Mucosa of rectum (tissue), 2 donors: ENCODE measurements around the gene DDR2.

Experiments used
- H3K27ac ChIP-seq, 2 donors: one replicate each; pipeline ENCODE4 v1.7.0; 2013; ENCODE audit warnings: inconsistent platforms in 2 of 2, low read depth in 2 of 2, low read length in 2 of 2
- H3K27me3 ChIP-seq, 2 donors: one replicate each; pipeline ENCODE4 v1.7.0; 2013; ENCODE audit warnings: low read length in 2 of 2; ENCODE audit not compliant: control insufficient read depth in 2 of 2, insufficient read depth in 2 of 2
- H3K36me3 ChIP-seq, 2 donors: one replicate each; pipeline ENCODE4 v1.7.0; 2013; ENCODE audit warnings: low read length in 2 of 2; ENCODE audit not compliant: control insufficient read depth in 2 of 2, insufficient read depth in 2 of 2
- H3K4me1 ChIP-seq, 2 donors: one replicate each; pipeline ENCODE4 v1.7.0; 2013; ENCODE audit warnings: low read length in 2 of 2, mild to moderate bottlenecking in 1 of 2; ENCODE audit not compliant: control insufficient read depth in 2 of 2, insufficient read depth in 2 of 2
- H3K4me3 ChIP-seq, 2 donors: one replicate each; pipeline ENCODE4 v1.7.0; 2013; ENCODE audit warnings: low read length in 2 of 2
- H3K9ac ChIP-seq, 2 donors: one replicate each; pipeline ENCODE4 v1.7.0; 2013; ENCODE audit warnings: low read length in 2 of 2, low read depth in 1 of 2, mild to moderate bottlenecking in 1 of 2
- H3K9me3 ChIP-seq, 2 donors: one replicate each; pipeline ENCODE4 v1.7.0; 2013; ENCODE audit warnings: low read length in 2 of 2; ENCODE audit not compliant: control insufficient read depth in 2 of 2
- donor health status: healthy.
- donor health status: Normal muscosa, but diverticular disease.

DDR2 gene

GRCh38 chr1:162691999-162692575 is 59.8 kb downstream of the DDR2 start:
- Histone ChIP-seq H3K4me3 (no peak overlapping the region), H3K4me1 (peaks cover 0 to 14% of the 10 kb centered on the region in 2 donors), H3K9ac (no peak overlapping the region), H3K36me3 (no peaks in the 10 kb centered on the region), H3K27me3 (no peaks in the 10 kb centered on the region), H3K9me3 (no peaks in the 10 kb centered on the region), H3K27ac (no peak overlapping the region)

- Histone ChIP-seq H3K4me1 (peaks cover 0 to 20% of the 10 kb centered on the region in 2 donors), H3K27me3 (no peaks in the 10 kb centered on the region), H3K36me3 (no peaks in the 10 kb centered on the region), H3K27ac (no peak overlapping the region), H3K9me3 (no peaks in the 10 kb centered on the region), H3K4me3 (no peak overlapping the region), H3K9ac (no peak overlapping the region)
Observed at GRCh38 chr1:162694911-162695310, 62.6 kb downstream of the DDR2 start.

GRCh38 chr1:162695687-162696086 is 63.4 kb downstream of the DDR2 start:
- Histone ChIP-seq H3K27me3 (no peaks in the 10 kb centered on the region), H3K9me3 (no peaks in the 10 kb centered on the region), H3K4me1 (peaks cover 0 to 20% of the 10 kb centered on the region in 2 donors), H3K27ac (peak overlapping the region in 1 of 2 donors; percentile 35), H3K9ac (no peak overlapping the region), H3K36me3 (no peaks in the 10 kb centered on the region), H3K4me3 (no peak overlapping the region)

GRCh38 chr1:162696286-162696862 is 64.1 kb downstream of the DDR2 start:
- Histone ChIP-seq H3K9me3 (no peaks in the 10 kb centered on the region), H3K27me3 (no peaks in the 10 kb centered on the region), H3K4me3 (no peak overlapping the region), H3K27ac (peak overlapping the region; percentile 35 to 36), H3K4me1 (peaks cover 0 to 16% of the 10 kb centered on the region in 2 donors), H3K36me3 (no peaks in the 10 kb centered on the region), H3K9ac (no peak overlapping the region)

- Histone ChIP-seq H3K27me3 (no peaks in the 10 kb centered on the region), H3K9ac (no peak overlapping the region), H3K9me3 (no peaks in the 10 kb centered on the region), H3K27ac (peak overlapping the region in 1 of 2 donors; percentile 9), H3K4me1 (peaks cover 0 to 16% of the 10 kb centered on the region in 2 donors), H3K36me3 (no peaks in the 10 kb centered on the region), H3K4me3 (no peak overlapping the region)
Observed at GRCh38 chr1:162697140-162697895, 65.1 kb downstream of the DDR2 start.

GRCh38 chr1:162699366-162699765 is 67.1 kb downstream of the DDR2 start:
- no peak overlapping the region for H3K4me3 ChIP-seq
- H3K36me3 ChIP-seq = no peaks in the 10 kb centered on the region
- no peaks in the 10 kb centered on the region for H3K9me3 ChIP-seq
- H3K9ac ChIP-seq = no peak overlapping the region
- H3K27ac ChIP-seq = no peak overlapping the region
- H3K4me1 ChIP-seq = peaks cover 0 to 16% of the 10 kb centered on the region in 2 donors
- H3K27me3 ChIP-seq = no peaks in the 10 kb centered on the region

GRCh38 chr1:162700131-162700530 is 67.9 kb downstream of the DDR2 start:
- Histone ChIP-seq H3K27me3 (no peaks in the 10 kb centered on the region), H3K9ac (no peak overlapping the region), H3K4me1 (peaks cover 0 to 16% of the 10 kb centered on the region in 2 donors), H3K36me3 (no peaks in the 10 kb centered on the region), H3K27ac (no peak overlapping the region), H3K9me3 (no peaks in the 10 kb centered on the region), H3K4me3 (no peak overlapping the region)

GRCh38 chr1:162701286-162701685 is 69.0 kb downstream of the DDR2 start:
- H3K9ac ChIP-seq = no peak overlapping the region
- H3K4me1 ChIP-seq = peaks cover 0 to 15% of the 10 kb centered on the region in 2 donors
- no peaks in the 10 kb centered on the region for H3K9me3 ChIP-seq
- H3K36me3 ChIP-seq = no peaks in the 10 kb centered on the region
- H3K27ac ChIP-seq = no peak overlapping the region
- no peaks in the 10 kb centered on the region for H3K27me3 ChIP-seq
- no peak overlapping the region for H3K4me3 ChIP-seq

- Histone ChIP-seq H3K27ac (no peak overlapping the region), H3K9ac (no peak overlapping the region), H3K27me3 (no peaks in the 10 kb centered on the region), H3K4me3 (no peak overlapping the region), H3K9me3 (no peaks in the 10 kb centered on the region), H3K36me3 (no peaks in the 10 kb centered on the region), H3K4me1 (peaks cover 0 to 3% of the 10 kb centered on the region in 2 donors)
Observed at GRCh38 chr1:162702628-162703027, 70.4 kb downstream of the DDR2 start.

- Histone ChIP-seq H3K27ac (no peak overlapping the region), H3K4me1 (no peaks in the 10 kb centered on the region), H3K9me3 (no peaks in the 10 kb centered on the region)
Observed at GRCh38 chr1:162703708-162704107, 71.4 kb downstream of the DDR2 start.

More at GRCh38 chr1:162703708-162704107, 71.4 kb downstream of the DDR2 start:
- Histone ChIP-seq H3K9ac (no peak overlapping the region), H3K27me3 (no peaks in the 10 kb centered on the region), H3K4me3 (no peak overlapping the region), H3K36me3 (no peaks in the 10 kb centered on the region)
